DMS153 treated with DMSO at 0.1 percent for 48 hours (cell line): ENCODE data around the gene ZCCHC24.
A peak's percentile ranks its signal among the peaks of the same experiment; 100 is the strongest.

Source experiments
- DNase-seq: peaks from one replicate; lab custom pipeline; 2025; ENCODE audit not compliant: unreplicated experiment; lab: John Stamatoyannopoulos, UW

ZCCHC24 gene

DNA sequence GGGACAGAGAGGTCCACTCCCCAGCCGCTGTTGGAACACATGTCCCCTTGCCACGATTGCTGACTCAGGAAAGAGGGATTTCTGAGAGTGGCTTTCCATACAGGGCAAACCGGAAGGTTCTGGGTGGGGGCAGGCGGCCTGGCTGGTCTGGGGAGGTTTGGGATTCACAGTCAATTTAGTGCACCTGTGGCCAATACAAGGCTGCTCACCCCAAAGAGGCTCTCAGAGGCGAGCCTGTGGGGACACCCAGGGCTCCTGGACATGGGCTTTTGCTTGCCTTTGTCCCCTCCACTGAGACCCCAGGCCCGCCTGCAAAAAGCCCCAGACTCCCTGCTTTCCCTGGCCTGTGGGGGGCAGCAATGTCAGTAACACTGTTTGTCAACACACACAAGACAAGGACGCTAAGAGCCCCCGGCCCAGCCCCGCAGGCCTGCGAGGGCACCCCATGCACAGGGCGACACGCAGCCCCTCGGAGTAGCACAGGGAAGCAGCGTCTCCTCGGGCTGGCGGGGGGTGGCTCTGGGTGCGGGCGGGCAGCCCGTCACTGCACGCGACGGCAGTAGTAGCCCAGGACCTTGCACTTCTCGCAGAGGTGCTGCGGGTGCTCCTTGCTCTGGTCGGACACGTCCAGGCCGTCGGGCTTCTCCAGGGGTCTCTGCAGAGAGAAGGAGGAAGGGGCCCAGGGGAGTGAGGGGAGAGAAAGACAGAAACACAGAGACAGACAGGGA lies 59.5 kb downstream of the ZCCHC24 start:
- no peak for DNase-seq

DNA sequence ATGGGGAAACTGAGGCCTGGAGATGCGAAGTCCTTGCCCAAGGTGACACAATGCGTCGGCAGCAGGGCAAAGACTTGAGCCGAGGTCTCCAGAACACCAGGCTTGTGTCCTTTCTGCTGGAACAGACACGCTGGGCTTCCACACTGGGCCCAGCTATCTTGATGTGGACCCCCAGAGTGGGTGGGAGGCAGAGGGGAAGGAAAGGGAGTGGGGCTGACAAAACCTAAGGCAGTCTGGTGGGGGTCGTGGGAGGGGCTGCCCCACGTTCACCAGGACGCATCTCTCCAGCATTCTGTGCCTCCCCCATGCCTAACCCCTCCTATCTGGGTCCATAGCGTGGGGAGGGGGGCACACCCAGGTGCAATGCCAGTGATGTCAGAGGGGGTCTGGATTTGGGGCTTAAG lies 60.0 kb downstream of the ZCCHC24 start:
- DNase-seq, result no peak

DNA sequence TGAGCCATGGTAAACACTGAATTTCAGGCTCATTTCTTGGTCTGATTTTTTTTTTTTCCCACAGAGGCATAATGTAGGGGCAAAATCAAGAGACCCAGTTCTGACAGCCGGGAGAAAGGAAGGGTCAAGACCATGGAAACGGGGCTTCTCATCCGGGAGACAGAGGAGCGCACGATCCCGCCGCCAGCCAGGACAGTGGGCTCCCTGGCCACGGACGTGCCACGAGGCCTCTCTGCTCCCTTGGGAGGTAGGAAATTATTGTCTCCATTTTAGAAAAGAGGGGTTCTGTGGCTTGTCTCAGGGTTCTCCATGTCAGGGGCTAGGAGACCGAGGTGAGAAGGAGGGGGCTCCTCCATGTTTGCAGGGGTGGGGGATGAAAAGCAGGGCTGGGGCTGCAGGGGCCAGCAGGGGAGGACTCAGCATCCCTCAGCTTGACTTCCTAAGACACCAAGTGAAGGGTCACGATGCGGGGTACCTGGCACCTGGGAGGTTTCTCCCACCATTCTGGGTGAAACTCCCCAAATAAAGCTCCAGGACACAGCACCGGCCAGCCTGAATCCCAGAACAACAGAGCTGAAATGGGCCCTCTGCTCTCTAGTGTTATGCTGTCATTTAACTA lies 60.5 kb downstream of the ZCCHC24 start:
- no peak for DNase-seq

DNA sequence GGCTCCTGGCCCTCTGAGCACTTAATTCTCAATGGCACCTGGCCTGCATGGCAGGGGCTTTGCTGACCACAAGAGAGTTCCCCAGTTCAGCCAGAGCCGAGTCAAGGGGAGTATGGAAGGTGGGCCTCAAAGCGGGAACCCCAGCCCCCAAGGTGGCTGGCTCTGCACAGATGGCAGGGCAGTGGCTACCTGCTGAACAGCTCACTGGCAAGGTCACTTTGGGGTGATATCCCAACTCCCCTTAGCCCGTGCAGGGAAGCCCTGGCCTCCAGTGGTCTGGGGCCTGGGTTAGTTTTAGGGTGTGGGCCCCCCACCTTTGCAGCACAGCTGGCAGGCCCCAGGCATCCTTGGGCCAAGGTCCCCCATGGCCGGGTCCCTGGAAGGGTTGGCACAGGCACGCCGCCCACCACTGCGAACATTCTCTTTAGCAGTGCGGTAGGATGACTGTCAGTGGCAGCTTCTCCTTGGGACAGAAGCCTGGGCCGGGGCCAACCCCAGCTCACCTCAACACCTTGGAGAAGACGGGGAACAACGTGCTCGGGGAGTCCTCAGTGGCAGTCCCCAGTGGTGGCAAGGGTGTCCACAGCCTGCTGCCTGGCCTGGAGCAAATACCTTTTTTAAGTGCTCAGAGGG lies 61.3 kb downstream of the ZCCHC24 start:
- no peak for DNase-seq

DNA sequence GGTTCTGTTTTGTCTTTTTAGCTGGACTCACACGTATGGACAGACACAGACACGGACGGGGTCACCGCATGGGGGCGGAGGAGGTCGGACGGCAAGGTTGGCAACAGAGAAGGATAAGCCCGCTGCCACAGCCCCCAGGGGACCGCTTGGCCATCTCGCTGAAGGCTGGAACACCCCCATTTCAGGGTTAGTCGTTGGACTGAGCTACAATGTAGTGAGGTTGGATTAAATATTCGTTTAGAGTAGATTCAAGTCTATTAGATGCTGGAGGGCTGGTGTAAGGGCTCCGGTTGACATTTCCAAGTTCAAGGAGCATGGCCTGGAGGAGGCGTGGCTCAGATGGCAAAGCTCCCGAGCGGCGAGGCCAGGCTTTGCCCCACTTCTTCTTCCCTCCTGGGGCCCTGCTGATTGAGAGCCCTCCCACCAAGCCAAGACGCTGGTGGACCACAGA lies 62.9 kb downstream of the ZCCHC24 start:
- DNase-seq, result no peak

DNA sequence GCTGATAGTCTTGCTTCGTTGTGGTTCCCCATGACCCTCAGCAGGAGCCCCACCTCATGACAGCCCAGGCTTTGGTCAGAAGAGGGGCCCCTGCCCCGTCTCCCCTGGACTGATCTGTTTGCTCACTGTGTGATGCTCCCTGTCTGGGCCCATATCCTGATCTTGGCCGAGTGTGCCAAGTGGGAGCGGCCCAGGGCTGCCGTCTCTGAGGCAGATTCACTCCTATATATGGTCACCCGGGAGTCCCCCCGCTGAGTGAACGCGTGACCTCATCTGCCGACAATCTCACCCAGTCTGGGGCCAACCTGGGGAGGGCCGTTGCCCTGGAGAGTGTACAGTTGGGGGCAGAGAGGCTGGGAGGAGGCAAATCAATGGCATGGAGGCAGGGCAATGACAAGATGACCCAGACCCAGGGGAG lies 63.6 kb downstream of the ZCCHC24 start:
- DNase-seq, result no peak

DNA sequence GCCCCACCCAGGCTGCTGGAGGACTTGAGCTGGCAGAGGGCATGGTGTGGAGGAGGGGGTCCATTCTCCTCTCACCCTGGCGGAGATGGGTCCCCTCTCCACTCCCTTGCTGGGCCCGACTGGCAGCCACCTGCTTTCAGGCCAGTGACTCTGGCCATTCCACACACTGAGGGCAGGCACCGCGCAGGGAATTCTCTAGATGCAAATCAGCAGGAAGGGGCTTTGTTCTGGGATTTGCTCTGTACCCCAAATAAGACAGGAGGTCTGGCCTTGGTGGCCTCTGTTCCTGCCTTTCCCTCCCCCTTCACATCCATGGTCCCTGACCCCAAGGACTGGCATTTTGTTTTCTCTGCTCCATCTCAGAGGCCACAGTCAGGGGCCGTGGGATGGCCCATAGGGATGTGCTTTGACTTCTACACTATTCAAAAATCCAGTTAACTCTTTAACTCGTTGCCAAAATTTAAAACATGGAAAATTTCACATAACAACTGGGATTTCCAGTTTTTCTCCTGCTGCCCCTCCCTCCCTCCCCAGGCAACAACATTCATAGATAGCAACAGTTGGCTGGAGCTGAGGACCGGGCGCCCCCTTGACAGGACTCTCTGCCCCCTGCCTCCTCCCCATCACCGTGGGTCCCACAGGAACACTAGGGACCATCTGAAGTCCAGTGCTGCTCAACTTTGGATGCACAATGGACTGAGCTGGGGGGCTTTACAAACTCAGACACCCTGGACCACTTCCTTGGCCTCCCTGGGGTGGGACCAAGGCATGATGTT lies 64.3 kb downstream of the ZCCHC24 start:
- no peak for DNase-seq

DNA sequence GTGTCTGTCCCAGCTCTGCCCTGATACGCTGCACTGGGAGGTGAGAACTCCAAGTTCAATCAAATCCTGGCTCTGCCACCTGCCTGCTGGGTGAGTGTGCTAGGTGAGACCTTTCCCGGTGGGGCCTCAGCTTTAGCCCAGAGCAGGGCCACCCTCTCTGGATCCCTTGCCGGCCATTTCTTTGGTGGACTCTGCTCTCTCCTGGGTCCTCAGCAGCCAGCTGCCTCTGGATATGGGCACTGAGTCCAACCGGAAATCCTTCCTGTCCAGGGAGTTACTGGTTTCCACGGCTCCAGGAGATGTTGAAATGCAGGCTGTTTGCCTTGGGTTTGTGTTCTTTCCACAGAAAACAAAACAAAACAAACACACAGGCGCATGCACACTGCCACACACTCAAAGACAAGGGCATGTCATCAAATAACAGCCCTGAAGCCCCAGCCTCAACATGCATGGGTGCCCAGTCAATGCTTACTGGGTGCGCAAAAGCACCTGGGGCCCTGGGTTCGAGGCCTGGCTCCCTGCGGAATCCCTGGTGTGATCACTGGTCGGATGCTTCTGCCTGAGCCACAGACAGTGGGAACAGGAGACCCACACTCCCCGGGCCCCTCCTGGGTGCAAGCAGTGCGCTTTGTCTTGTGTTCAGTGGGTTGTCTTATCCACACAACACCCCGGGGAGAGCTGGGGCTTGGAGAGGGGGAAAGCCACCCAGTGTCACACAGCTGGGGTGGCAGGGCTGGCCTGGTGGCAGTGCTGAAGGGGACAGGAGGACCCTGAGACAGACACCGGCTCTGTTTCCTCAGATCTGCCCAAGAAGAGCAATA lies 65.1 kb downstream of the ZCCHC24 start:
- DNase-seq, result peak; percentile 4

DNA sequence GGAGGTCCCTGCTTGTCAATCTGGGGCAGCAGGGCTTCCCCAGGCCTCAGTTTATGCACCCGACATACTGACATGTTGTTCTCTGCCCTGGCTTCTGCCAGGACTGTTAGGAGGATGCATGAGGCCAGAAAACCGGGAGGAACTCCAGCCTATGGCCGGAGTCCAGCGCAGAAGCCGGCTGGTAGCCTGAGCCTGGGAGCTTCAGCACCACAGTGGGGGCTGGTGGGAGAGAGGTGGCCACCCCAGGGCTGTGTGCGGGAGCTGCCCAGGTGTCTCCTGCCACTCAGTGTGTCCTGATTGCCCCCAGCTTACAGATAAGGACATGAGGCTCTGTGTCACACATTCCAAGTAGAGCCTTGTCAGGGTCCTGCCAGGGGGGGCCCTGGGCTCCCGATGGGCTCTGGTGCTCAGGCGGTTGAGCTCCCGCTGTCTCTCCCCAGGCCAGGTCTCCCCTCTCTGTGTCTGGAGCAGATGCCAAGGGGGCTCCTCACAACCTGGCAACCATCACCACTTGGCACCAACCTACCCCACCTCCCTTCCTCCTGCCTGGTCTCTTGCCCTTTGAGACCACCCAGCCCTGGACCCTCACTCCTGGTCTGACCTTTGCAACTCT lies 65.8 kb downstream of the ZCCHC24 start:
- no peak for DNase-seq

DNA sequence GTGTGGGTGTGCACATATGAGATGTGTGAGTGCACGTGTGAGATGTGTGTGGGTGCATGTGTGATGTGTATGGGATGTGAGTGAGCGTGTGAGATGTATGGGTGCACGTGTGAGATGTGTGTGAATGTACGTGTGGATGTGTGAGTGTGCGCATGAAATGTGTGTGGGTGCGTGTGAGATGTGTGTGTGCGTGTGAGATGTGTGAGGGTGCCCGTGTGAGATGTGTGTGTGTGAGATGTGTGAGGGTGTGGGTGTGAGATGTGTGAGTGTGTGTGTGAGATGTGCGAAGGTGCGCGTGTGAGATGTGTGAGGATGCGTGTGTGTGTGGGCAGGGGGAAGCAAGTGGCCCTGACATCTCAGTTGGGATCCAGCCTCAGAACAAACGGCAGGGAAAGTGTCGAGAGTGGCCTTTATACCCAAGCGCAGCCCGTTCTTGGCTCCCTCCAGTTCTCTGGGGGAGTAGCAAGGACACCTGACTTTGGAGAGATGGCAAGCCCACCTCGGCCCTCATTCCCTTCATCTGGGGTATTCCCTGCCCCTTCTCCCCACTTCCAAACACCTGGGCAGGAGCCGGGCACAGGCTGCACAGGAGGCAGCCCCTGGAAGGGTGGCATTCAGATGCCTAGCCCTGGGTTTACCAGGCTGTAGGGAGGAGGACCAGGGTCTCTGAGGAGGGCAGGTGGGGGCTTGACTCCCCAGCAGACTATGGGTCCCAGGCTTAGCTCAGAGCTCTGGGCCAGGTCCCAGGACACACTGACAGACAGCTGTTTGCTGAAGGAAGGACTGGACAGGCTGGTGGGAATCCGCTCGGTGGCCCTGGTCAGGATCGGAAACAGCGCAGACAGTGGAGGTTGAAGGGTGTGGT lies 66.5 kb downstream of the ZCCHC24 start:
- DNase-seq, result no peak

DNA sequence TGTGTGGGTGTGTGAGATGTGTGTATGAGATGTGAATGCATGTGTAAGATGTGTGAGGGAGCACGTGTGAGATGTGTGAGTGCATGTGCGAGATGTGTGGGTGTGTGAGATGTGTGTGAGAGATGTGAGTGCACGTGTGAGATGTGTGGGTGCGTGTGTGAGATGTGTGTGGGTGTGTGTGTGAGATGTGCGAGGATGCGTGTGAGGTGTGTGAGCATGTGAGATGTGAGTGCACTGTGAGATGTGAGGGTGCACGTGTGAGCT lies 67.1 kb downstream of the ZCCHC24 start:
- DNase-seq, result no peak

DNA sequence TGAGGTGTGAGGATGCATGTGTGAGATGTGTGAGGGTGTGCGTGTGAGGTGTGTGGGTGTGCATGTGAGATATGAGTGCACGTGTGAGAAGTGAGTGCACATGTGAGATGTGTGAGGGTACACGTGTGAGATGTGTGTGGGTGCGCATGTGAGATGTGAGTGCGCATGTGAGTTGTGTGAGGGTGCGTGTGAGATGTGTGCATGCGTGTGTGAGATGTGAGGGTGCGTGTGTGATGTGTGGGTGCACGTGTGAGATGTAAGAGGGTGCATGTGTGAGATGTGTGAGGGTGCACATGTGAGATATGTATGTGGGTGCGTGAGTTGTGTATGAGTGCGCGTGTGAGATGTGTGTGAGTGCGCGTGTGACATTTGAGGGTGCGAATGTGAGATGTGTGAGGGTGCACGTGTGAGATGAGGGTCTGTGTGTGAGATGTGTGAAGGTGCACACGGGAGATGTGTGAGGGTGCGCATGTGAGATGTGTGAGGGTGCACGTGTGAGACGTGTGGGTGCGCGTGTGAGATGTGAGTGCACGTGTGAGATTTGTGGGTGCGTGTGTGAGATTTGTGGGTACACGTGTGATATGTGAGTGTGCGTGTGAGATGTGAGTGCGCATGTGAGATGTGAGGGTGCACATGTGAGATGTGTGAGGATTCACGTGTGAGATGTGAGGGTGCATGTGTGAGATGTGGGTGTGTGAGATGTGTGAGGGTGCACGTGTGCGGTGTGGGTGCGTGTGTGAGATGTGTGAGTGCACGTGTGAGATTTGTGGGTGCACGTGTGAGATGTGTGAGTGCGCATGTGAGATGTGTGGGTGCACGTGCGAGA lies 67.7 kb downstream of the ZCCHC24 start:
- no peak for DNase-seq

DNA sequence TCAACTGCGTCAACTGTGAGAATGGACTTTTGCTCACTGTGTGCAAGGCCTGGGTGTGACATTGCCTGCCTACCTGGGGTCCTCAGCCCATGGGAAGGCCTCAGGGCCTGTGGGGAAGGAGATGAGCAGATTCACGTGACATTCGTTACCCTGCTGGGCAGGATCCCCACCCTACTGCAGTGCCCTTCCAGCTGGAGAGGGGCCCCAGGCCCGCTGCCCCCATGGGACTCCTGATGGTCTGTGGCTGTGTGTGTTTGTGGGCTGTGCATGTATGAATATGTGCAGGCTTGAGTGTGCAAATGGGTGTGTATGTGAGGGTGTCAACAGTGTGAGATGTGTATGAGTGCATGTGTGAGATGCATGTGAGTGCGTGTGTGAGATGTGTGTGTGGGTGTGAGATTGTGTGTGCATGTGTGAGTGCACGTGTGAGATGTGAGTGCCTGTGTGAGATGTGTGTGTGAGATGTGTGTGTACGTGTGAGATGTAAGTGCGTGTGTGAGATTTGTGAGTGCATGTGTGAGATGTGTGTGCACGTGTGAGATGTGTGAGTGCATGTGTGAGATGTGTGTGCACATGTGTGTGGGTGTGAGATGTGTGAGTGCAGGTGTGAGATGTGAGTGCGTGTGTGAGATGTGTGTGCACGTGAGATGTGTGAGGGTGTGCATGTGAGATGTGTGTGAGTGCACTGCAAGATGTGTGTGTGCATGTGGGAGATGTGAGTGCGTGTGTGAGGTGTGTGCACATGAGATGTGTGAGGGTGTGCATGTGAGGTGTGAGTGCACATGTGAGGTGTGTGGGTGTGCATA lies 68.5 kb downstream of the ZCCHC24 start:
- no peak for DNase-seq

DNA sequence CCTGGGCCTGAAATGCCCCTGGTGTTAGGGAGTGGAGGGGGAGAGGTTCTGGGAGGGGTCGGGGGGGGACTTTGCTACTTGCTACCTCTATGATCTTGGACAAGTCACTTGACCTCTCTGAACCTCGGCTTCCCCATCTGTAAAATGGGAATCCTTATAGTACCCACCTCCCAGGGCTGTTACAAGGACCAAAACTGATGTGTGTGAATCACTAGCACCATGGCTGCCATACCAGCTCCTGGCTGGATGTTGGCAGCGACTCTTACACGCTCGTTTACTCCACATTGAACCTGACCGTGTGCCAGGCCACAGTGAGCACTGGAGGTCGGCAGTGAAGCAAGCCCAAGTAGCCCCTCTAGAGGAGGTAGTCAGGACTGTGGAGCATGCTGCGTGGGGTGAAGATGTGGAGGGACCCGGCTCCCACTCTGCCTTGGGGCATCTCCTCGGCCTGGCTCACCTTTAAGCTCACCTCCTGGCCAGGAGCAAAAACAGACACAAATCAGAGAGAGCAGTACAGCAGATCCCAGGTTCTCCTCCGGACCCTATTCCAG lies 69.3 kb downstream of the ZCCHC24 start:
- DNase-seq, result no peak

DNA sequence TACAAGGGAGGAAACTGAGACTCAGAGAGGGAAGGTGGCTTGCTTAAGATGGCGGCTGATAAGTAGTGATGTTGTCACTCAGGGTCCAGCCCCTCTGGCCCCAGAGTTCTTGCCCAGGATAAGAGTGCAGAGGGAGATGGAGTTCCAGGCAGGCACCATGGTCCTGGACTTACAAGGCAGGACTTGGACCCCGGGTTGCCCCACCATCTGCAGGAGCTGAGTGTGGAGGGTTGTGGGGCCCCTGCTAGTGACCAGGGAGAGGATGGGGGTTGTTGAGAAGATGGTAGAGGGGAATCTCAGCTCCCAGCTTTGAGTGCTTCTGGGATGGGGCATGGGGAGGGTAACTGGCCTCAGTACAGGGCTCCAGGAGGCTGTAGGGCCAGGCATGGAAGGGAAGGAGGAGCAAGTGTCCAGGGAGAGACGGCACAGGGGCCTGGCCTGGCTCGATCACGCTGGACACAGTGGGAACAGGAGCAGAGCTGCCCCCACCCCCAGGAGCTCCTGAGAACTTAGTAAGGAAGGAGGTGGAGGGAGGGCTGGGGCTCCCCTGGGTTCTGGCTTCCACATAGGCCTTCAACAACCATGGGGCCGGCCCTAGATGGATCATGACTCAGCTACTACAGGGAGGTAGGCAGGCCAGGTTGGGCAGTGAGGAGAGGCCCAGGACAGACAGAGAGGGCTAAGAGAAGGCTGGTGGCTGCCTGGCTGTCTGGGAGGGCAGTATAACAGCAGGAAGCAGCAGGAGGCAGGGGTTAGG lies 69.9 kb downstream of the ZCCHC24 start:
- no peak for DNase-seq

DNA sequence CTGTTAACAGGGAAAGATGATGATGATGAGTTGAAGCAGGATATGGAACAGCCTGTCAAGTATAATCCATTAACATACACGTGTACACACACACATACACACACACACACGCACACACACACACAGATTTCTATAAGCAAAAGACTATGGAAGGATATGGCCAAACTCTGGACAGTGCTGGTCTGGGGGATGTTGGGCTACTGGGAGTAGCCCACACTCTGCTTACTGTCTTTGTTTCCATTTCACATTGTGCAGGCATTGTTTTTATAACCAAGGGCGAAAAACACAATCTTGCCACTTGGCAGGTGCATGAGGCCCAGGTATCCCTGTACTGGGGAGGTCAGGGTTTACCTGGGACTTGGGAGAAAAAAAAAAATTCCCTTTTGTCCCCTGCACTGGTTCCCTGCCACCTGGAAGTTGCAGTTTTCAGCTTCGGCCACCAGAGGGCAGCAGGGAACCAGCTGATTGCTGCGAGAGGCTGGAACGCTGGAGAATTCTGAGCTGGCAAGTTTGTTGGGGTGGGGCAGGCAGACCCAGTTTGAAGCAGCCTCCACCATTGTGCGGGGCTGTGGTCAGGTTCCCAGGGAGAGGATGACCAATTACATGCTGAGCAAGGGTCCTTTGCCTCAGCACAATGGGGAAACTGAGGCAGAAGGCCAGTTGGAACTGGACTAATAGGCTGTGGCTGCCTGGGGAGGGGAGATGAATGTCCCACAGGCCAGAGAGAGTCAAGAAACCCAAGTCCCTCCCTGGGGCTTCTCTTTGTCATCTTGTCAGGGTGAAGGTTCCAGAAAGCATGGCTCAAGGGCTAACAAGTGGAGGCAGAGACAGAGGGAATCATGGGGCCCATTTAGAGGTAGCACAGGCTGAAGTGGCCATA lies 70.9 kb downstream of the ZCCHC24 start:
- peak; percentile 42 for DNase-seq
